Measurements from ENCODE around the gene ACY1.

- TF ChIP-seq CTCF (IDR thresholded peaks at IDR 0.05) (peak in 1 of 6 experiments; percentile 7), POLR2A (IDR thresholded peaks at IDR 0.05) (no peak)
These were observed 16.4 kb upstream of the ACY1 start for GRCh38 chr3:51966922-51967383.

All from esophagus squamous epithelium (tissue), 4 donors.